T-helper 22 cell (primary cell): ENCODE measurements around the gene CEP85L.
"Not testable (repeated sequence)": the region's sequence is repeated elsewhere in the genome, so short reads cannot be mapped to it uniquely, and the experiment has no call there.

Experiments
- DNase-seq: peaks from one replicate; pipeline ENCODE4 v3.0.0-alpha.2; 2020; ENCODE audit warnings: low read depth

Gene CEP85L

DNA sequence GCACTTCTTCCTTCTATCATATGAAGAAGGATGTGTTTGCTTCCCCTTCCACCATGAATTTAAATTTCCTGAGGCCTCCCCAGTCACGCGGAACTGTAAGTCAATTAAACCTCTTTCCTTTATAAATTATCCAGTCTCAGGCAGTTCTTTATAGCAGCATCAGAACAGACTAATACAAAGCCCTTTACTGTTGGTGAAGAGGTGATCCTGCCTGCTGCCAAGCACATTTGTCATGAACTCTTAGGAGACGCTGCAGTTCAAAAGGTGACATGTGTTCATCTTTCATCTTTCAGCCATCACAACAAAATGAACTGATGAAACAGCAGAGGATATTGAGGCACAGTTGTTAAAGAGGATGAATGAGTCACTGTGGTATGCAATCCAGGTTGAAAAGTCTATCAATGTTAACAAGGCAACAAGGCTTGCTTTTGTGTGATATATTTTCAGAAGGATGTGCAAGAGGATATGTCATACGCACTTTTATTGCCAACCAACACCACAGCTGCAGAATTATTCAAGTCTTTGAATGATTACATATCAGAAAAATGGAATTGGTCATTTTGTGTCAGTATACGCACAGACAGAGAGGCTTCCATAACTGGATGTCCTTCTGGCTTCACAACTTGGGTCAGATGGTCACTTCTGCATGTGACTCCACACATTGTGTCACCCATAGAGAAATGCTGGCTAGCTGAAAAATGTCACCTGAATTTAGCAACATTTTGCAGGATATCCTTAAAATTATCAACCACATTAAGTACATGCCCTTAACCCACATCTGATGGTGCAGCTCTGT lies 155.7 kb downstream of the CEP85L start:
- DNase-seq: no peak

- no peak for DNase-seq
Observed at GRCh38 chr6:118494091-118494490, 157.3 kb downstream of the CEP85L start.

DNA sequence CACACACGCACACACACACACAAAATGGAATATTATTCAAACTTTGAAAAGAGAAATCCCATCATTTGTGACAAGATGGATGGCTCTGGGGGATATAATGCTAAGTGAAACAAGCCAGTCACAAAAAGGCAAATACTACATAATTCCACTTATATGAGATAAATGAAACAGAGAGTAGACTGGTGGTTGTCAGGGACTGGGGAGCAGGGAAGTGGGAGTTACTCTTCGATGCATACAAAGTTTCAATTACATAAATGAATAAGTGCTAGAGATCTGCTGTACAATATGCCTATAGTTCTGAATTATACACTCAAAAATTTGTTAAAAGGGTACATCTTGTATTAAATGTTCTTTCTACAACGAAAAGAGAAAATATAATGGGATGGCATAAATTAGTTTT lies 161.4 kb downstream of the CEP85L start:
- DNase-seq: no peak

DNA sequence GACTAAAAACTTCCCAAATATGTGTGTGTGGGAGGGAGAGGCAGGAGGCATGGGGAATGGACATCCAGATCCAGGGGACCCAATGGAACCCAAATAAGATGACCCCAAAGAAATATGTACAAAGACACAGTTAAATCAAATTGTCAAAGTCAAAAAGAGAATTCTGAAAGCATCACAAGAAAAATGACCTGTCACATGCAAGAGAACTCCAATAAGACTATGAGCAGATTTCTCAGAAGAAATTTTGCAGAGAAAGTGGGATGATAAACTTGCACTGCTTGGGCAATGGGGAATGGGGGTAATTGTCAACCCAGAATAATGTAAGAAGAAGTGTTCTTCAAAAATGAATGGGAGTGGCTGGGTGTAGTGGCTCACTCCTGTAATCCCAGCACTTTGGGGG lies 162.8 kb downstream of the CEP85L start:
- DNase-seq: no peak

DNA sequence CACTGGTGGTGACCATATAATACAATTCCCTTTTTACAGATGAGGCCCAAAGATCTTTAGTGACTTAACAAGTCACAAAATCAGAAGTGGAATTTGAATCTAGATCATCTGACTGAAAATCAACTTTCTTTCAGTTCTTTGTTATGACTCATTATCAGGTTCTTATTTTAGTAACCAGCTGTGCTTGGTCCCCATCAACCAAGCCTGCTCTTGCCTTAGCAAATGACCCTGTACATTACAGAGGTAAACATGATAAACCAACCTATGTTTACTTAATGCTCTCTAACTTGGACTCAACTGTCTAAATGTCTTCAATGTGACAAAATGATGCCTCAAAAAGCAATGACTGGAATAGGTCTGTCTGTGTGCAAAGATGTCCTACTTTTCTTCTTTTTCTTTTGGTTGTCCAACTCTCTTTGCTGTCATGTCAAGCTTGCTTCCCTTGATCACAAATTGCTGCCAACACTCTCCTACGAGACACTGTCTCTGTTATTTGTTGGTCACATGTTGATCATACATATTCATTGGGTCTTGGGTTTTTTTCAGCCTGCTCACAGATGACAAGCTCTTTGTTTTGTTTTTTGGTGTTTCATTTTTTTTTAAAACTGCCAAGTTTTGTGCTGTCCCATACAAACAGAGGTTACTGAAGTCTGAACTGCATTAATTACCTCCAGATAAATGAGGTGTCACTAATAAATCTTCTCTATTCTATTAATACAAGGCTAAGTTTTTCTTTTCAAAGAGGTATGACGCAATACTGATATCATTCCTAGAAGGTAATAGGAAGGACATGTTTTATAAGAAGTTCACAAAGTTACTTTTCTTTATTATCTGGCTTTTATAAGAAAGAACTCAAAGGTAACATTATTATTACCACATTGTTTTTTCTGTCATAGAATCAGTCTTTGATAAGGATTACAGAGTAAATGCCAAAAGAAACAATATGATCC lies 165.5 kb downstream of the CEP85L start:
- no peak for DNase-seq

- DNase-seq: no peak
Observed at GRCh38 chr6:118476551-118476950, 174.8 kb downstream of the CEP85L start.

GRCh38 chr6:118473266-118473665 lies 178.1 kb downstream of the CEP85L start:
- DNase-seq: no peak

DNA sequence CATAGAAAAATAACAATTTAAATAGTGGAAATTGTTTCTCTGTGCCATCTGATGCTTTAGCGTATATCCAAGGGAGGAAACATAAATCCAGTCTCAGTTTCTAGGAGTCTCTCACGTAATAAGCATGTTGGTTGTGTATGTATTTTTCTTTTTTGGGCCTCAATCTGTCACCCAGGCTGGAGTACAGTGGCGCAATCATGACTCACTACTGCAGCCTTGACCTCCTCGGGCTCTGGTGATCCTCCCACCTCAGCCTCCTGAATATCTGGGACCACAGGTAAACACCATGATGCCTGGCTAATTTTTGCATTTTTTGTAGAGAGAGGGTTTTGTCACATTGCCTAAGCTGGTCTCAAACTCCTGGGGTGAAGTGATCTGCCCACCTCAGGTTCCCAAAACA lies 181.9 kb downstream of the CEP85L start:
- no peak for DNase-seq

DNA sequence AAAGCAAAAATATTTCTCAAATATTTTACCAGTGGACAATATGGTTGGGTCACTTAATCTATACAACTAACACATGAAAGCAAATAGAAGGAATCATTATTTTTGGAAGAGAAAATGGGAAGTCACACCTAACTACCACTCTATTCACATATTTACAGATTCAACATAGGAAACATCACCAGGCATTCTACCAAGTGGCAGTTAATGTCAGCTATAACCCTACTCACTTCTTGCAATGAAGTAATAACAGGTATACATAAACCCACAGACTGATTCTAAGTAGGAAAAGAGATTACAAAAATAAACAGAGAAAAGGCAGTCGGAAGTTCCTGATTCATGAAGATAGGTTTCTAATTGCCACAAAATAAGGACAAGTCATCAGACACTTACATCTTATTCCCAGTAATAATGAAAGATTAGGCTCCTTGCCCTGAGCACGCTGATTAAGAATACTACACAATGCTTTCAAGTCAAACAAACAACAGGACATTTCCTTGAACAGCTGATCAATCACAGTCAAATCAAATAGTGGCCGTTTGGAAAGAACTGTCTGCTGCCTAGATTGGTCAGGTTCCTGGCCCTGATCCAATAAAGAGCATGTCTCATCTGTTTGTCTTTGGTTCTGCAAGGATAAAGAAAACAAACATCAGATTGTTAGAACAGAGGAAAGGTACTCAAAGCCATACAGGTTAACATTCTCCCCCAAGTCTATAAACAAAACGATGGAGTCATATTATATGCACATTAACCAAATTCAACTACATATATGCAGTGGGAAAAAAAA lies 182.5 kb downstream of the CEP85L start:
- DNase-seq: no peak

- DNase-seq: no peak
Observed at GRCh38 chr6:118467181-118467580, 184.2 kb downstream of the CEP85L start.

DNA sequence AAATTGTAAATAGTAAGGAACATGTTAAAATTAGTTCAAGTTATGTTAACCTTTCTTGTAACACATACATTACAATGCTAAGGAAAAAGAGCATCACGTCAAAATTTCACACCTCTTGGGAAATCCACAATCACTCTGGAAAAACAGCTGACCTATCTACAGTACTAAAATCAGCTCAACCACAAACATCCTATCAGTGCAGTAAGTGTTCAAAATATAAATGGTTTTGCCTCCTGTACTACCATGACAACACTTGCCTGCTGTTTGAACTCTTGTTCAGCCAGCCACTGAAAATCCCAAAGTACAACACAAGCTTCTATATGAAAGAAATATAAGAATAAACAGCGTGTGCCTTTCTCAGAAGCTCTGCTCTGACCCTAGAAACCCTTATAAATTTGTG lies 186.8 kb downstream of the CEP85L start:
- DNase-seq: no peak

- DNase-seq: no peak
Observed at GRCh38 chr6:118460958-118461470, 190.4 kb downstream of the CEP85L start.

DNA sequence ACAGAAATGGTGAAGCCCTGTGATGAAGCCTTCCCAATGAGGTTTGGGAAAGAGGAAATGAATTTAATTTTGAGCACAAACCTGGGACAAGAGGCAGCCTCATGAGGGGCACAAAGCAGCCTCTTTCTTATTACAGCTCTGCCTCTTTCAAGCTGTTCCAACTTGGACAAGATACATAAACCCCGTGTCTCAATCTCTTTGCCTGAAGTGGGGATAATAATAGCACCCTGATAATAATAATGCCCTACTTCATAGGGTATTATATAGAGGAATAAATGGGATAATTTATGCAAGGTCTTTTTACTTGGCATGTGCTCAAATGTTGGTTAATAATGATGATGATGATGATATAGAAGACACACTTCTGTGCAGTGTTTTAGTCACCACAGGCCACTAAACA lies 194.4 kb downstream of the CEP85L start:
- no peak for DNase-seq

GRCh38 chr6:118451839-118452238 lies 199.6 kb downstream of the CEP85L start:
- no peak for DNase-seq

DNA sequence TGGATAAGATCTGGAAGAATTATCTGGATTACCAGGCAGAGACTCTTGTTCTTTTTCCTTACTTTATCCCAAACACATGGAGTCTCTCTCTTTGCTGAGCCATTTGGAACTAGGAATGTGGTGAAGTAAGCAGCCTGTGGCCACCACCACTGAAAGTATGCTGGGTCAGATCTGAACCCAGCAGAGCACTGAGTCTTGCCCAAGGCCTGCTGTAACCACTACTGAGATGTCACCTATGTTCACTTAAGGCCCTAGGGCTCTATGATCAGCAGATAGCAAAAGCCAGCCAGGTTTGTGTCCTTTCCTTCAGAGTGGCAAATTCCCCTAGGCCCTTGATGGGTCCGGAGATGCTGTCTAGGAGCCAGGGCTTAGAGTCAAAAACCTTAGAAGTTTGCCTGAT lies 206.6 kb downstream of the CEP85L start:
- no peak for DNase-seq

DNA sequence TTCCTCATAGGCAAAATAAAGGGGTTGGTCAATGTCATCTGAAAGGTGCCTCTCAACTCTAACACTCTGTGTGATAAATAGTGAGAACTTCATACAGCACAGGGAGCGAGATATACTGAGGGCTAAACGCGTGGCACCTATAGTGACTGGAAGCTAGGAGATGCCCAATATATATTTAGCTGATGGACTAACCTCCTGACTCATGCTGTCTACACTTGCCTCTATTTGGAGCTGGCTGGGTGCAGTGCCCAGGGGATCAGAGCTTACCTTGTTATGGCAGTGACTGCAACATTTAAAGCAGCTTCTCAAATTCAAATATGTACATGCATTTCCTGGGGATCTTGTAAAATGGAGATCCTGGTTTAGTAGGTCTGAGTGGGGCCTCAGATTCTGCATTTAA lies 214.9 kb downstream of the CEP85L start:
- DNase-seq: no peak

- not testable (repeated sequence) for DNase-seq
Observed at GRCh38 chr6:118434147-118434546, 217.2 kb downstream of the CEP85L start.

GRCh38 chr6:118421312-118421711 lies 230.1 kb downstream of the CEP85L start:
- DNase-seq: not testable (repeated sequence)

DNA sequence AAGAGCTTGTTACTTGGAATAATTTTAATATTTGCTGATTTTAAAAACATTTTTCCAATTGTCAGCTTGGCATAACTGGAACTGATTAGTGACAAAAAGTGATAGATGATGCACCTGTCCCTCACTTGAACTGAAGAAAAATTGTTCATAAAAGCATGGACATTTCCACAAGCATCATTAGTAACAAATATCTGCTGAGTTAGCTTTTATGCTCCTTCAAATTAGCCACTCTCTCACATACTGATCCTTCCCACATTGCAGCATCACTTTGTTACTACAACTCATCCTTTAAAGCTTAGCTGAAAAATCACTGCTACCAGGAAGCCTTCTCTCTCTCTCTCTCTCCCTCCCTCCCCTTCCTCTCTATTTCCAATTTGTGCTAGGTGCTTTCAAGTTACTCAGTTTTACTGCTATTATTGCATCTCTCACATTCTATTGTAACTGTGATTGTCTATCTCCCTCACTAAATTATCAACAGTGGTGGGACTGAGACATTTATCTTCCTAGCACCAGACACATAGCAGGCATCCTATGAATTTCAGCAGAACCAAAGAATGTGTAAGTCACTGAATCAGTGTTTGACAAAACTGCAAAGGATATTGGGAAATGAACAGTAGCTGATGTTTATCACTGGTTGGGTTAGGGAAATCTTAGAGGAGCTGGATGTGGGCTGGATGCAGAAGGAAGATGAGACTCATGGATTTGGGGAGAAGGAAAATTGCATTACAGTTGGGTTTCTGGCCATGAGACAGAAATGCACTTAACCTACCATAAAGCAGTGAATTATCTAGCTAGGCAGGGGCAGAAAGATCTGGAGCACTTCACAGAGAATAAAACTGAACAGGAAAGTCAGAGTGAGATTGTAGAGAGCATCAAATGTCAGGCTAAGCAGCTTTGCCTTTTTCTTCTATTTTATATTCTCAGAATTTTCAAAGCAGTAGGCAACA lies 231.7 kb downstream of the CEP85L start:
- DNase-seq: no peak
